Uterus (tissue), 2 donors: ENCODE results near the gene GRIK3.

Source experiments
- POLR2A ChIP-seq, 2 donors: fragments of 450-650 bp; IDR thresholded peaks; one replicate each; pipeline ENCODE4 v1.6.1; 2016; ENCODE audit warnings: antibody characterized with exemption in 2 of 2, mild to moderate bottlenecking in 1 of 2, moderate library complexity in 1 of 2
- TF ChIP-seq, protein P1 (sequence below), 4 experiments: fragments of 200-600 bp in 2 of 4; fragments of 450-650 bp in 2 of 4; sonication (generic) in 2 of 4; IDR thresholded peaks; one replicate each; pipeline ENCODE4 v1.5.1; 2016 to 2019; ENCODE audit warnings: antibody characterized with exemption in 4 of 4, mild to moderate bottlenecking in 2 of 4, moderate library complexity in 1 of 4

DNA sequence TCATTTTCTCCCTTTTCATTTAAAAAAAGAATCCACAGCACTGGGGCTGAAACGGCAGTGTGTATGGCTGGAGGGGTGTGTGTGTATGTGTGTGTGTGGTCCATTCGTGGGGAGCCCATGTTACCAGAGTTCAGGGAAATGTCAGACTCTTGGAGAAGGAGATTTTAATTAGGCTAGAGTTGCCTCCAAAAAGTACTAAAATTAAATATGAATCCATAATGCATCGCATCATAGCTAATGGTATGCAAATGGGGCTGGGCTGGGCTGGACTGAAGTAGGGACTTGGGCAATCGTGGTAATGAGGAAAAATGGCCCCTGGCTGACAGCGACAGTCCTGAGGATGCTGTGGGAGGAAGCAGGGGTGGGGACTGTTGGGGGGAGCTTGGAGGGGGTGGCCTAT lies 24.8 kb downstream of the GRIK3 start:
- TF ChIP-seq, protein P1, sequence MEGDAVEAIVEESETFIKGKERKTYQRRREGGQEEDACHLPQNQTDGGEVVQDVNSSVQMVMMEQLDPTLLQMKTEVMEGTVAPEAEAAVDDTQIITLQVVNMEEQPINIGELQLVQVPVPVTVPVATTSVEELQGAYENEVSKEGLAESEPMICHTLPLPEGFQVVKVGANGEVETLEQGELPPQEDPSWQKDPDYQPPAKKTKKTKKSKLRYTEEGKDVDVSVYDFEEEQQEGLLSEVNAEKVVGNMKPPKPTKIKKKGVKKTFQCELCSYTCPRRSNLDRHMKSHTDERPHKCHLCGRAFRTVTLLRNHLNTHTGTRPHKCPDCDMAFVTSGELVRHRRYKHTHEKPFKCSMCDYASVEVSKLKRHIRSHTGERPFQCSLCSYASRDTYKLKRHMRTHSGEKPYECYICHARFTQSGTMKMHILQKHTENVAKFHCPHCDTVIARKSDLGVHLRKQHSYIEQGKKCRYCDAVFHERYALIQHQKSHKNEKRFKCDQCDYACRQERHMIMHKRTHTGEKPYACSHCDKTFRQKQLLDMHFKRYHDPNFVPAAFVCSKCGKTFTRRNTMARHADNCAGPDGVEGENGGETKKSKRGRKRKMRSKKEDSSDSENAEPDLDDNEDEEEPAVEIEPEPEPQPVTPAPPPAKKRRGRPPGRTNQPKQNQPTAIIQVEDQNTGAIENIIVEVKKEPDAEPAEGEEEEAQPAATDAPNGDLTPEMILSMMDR (IDR thresholded peaks at IDR 0.05): no peak
- TF ChIP-seq POLR2A (IDR thresholded peaks at IDR 0.05): no peak
